Small intestine (tissue), 7 donors: ENCODE data around the gene SLC27A1. TPM values are rescaled to one million over a fixed set of nuclear protein-coding genes. Genes with fewer than 3 reads are reported as not detected.
"Not testable (repeated sequence)": the region's sequence is repeated elsewhere in the genome, so short reads cannot be mapped to it uniquely, and the experiment has no call there.

Experiments used
- DNase-seq, 2 donors: peaks; one replicate each; pipeline versions ENCODE4 v3.0.0 to v3.0.0-alpha.2; 2013
- FAIRE-seq: peaks from 2 replicates; lab custom pipeline; 2012; peaks lifted over from hg19 to GRCh38; lab: Jason Lieb, UNC
- H3K27ac ChIP-seq, 3 donors: one replicate each; pipeline ENCODE4 v1.5.1; 2013; ENCODE audit warnings: low read length in 2 of 3, mild to moderate bottlenecking in 2 of 3, control low read depth in 1 of 3, inconsistent platforms in 1 of 3, low read depth in 1 of 3, moderate library complexity in 1 of 3
- H3K27me3 ChIP-seq, 3 donors: one replicate each; pipeline ENCODE4 v1.6.1; 2013; ENCODE audit warnings: low read length in 3 of 3, inconsistent platforms in 1 of 3; ENCODE audit not compliant: control insufficient read depth in 3 of 3, insufficient read depth in 3 of 3
- H3K36me3 ChIP-seq, 3 donors: one replicate each; pipeline ENCODE4 v1.6.1; 2013; ENCODE audit warnings: low read length in 3 of 3, inconsistent platforms in 1 of 3, low read depth in 1 of 3, mild to moderate bottlenecking in 1 of 3, moderate library complexity in 1 of 3; ENCODE audit not compliant: control insufficient read depth in 3 of 3, insufficient read depth in 2 of 3
- H3K4me1 ChIP-seq, 3 donors: one replicate each; pipeline ENCODE4 v1.6.1; 2013; ENCODE audit warnings: low read length in 2 of 3, inconsistent platforms in 1 of 3, low read depth in 1 of 3, mild to moderate bottlenecking in 1 of 3, moderate library complexity in 1 of 3; ENCODE audit not compliant: control insufficient read depth in 3 of 3, insufficient read depth in 2 of 3
- H3K4me3 ChIP-seq, 3 donors: one replicate each; pipeline ENCODE4 v1.5.1; 2013; ENCODE audit warnings: low read length in 3 of 3, control low read depth in 1 of 3, inconsistent platforms in 1 of 3, low read depth in 1 of 3, mild to moderate bottlenecking in 1 of 3, moderate library complexity in 1 of 3
- H3K9me3 ChIP-seq, 2 donors: one replicate each; pipeline ENCODE4 v1.6.1; 2013; ENCODE audit warnings: low read depth in 1 of 2, low read length in 1 of 2; ENCODE audit not compliant: control insufficient read depth in 2 of 2, insufficient read depth in 1 of 2
- WGBS, 3 donors: extraction: QIAGEN DNeasy Blood & Tissue Kit; methylation state at CpG; one replicate each; pipeline ENCODE4 v1.1.7; 2013; 5-methylcytosine and 5-hydroxymethylcytosine counted together
- polyA plus RNA-seq, 4 donors: library from polyadenylated mRNA; stranded (reverse) in 3 of 4; unstranded in 1 of 4; fragments of 200-250 nt in 3 of 4; fragments of 120-200 nt in 1 of 4; gene quantifications; one replicate each; pipeline versions ENCODE4 v1.2.1 to v1.2.3, GENCODE V29; 2013
- donor health status: healthy with polysubstance abuse.
- donor health status: control.
- donor health status: control.
- donor health status: Bipolar disorder and iron deficiency.
- donor health status: healthy.

SLC27A1 gene
- polyA plus RNA-seq, 4 donors, result 0.22 to 5.5 (median 3.1) TPM

DNA sequence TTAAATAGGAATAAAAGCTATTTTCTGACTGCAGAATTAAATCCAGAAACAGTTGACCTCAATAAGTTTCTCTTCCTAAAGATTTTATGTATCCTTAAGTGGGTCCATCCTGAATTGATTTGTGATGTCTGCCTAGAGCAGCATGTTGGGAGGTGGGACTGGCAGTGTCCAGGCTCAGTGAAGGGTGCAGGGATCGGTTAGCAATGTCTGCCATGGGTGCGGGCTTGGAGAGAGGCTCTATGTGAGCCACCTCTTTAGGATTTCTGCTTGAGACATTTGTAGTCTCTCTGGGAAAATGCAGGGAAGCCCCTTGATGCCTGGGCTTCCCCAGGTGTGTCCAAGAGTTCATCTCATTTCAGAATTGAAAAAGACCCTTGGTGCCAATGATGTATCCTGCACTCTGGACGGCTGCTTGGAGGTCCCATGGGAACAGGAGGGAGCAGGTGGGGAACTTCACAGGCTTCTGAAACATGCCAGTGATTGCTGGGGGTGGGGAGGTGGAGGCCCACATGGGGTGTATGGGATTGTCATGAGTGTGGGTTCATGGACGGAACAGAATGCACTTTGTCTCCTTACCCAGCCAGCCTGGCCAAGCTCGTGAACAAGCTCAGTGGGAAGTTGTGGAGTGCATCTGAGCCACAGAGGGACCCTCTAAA lies 78.9 kb downstream of the SLC27A1 start:
- FAIRE-seq, result no peak

GRCh38 chr19:17550076-17550667 lies 79.8 kb downstream of the SLC27A1 start:
- H3K4me1 ChIP-seq, result peaks cover 0 to 3% (median 3%) of the 10 kb centered on the region in 3 donors
- no peak overlapping the region for H3K27ac ChIP-seq
- H3K27me3 ChIP-seq, result no peaks in the 10 kb centered on the region
- 89 to 98% (median 93%) methylated on average over 4 of the region's 4 CpGs for WGBS, 3 donors
- FAIRE-seq (no peak), DNase-seq (no peak)
- H3K4me3 ChIP-seq, result no peak overlapping the region
- no peaks in the 10 kb centered on the region for H3K9me3 ChIP-seq
- H3K36me3 ChIP-seq, result no peaks in the 10 kb centered on the region

More for the DNA sequence above, 78.9 kb downstream of the SLC27A1 start:
- Histone ChIP-seq H3K36me3 (no peaks in the 10 kb centered on the region), H3K27me3 (no peaks in the 10 kb centered on the region), H3K9me3 (no peaks in the 10 kb centered on the region), H3K4me3 (no peak overlapping the region), H3K4me1 (no peaks in the 10 kb centered on the region), H3K27ac (no peak overlapping the region)
- WGBS, 3 donors, result 51 to 78% (median 63%) methylated on average over 5 of the region's 5 CpGs
- no peak for DNase-seq

DNA sequence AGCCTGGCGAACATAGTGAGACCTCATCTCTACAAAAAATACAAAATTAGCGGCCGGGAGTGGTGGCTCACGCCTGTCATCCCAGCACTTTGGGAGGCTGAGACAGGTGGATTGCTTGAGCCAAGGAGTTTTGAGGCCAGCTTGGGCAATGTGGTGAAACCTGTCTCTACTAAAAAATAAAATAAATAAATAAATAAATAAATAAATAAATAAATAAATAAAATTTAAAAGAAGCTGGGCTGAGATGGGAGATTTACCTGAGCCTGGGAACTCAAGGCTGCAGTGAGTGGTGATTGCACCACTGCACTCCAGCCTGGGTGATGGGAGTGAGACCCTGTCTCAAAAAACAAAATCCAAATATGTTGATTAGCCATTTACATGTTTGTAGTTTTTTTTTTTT lies 82.4 kb downstream of the SLC27A1 start:
- not testable (repeated sequence) for H3K4me3 ChIP-seq, H3K9me3 ChIP-seq, H3K27me3 ChIP-seq, H3K36me3 ChIP-seq, H3K4me1 ChIP-seq, H3K27ac ChIP-seq, FAIRE-seq, DNase-seq
- WGBS, 3 donors, result 94 to 97% (median 94%) methylated on average over 4 of the region's 4 CpGs

DNA sequence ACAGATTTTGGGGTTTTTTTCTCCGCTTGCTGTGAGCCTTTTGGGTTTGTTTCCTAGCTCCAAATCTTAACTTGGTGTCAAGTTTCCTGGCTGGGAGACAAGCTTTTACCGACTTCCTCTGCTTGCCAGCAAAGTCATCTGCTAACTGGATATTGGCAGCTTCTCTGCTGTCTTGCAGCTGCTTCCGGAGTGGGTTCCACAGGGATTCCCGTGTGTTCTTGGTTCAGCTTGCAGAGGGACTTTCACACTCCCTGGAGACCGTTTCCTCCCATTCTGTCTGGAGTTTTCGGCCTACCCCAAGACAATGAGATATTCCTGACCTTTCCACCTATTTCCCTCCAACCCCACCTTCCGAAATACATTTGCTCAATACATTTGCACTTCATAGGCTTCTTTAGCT lies 82.9 kb downstream of the SLC27A1 start:
- peak in 1 of 2 donors; percentile 46 for DNase-seq
- H3K36me3 ChIP-seq, result peaks cover 0 to 6% (median 0%) of the 10 kb centered on the region in 3 donors
- no peaks in the 10 kb centered on the region for H3K9me3 ChIP-seq
- WGBS, 3 donors, result 35 to 70% (median 61%) methylated on average over 7 of the region's 7 CpGs
- peaks cover 0 to 7% (median 4%) of the 10 kb centered on the region in 3 donors for H3K4me1 ChIP-seq
- no peaks in the 10 kb centered on the region for H3K27me3 ChIP-seq
- FAIRE-seq, result no peak
- peak overlapping the region in 1 of 3 donors; percentile 18 for H3K27ac ChIP-seq
- H3K4me3 ChIP-seq, result no peak overlapping the region

- WGBS, 3 donors, result 9 to 15% (median 11%) methylated on average over 19 of the region's 19 CpGs
- Histone ChIP-seq H3K4me3 (peak overlapping the region in 1 of 3 donors; percentile 32), H3K27me3 (no peaks in the 10 kb centered on the region), H3K27ac (peak overlapping the region in 2 of 3 donors; percentile 13 to 41), H3K9me3 (no peaks in the 10 kb centered on the region), H3K4me1 (peaks cover 0 to 8% (median 7%) of the 10 kb centered on the region in 3 donors), H3K36me3 (peaks cover 0 to 22% (median 4%) of the 10 kb centered on the region in 3 donors)
- no peak for FAIRE-seq
- DNase-seq, result no peak
These were observed 84.7 kb downstream of the SLC27A1 start for GRCh38 chr19:17554968-17555479.

DNA sequence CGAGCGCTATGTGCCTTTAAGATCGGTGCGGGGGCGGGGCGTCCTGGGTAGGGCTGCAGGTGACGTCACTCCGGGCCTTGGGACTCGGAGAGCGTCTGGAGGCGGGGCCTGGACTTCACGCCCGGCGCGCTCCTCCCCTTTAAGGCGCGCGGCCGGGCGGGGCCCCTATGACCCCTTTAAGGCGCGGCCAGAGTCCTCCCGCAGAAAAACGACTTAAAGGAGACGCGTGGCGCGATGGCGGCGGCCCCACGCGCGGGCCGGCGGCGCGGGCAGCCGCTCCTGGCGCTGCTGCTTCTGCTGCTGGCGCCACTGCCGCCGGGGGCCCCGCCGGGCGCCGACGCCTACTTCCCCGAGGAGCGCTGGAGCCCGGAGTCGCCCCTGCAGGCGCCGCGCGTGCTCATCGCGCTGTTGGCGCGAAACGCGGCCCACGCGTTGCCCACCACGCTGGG lies 85.2 kb downstream of the SLC27A1 start, which contains the start of gene COLGALT1:
TSS of gene COLGALT1 (plus strand) at position 170 of the 449 bp plus-strand sequence. CDS start at position 235, 65 bp downstream.
- Histone ChIP-seq H3K27ac (peak within 1 kb of the TSS; percentile 69 to 87 (median 82)), H3K27me3 (no peaks in the 10 kb centered on the region), H3K4me3 (peak within 1 kb of the TSS; percentile 68 to 91 (median 73)), H3K4me1 (peaks cover 0 to 8% (median 7%) of the 10 kb centered on the region in 3 donors), H3K9me3 (no peaks in the 10 kb centered on the region), H3K36me3 (peaks cover 0 to 27% (median 4%) of the 10 kb centered on the region in 3 donors)
- DNase-seq (peak; percentile 98 to 99), FAIRE-seq (no peak)
- WGBS, 3 donors, result 0 to 1% (median 0%) methylated on average over 35 to 64 of the region's 64 CpGs

Other genes with a start within 250 kb of the SLC27A1 start
- gene OCEL1, start 244.3 kb upstream of the SLC27A1 start, polyA plus RNA-seq, result 10 to 100 TPM; 24.0 to 93.7 (median 50.9) TPM
- gene NR2F6, start 224.6 kb upstream of the SLC27A1 start, polyA plus RNA-seq, result 10 to 100 TPM; 41.6 to 93.0 (median 74.9) TPM
- 1 to 10 TPM in 3 of 4 donors, not detected in 1; 1.4 to 4.7 (median 2.0) TPM for gene USHBP1, start 205.8 kb upstream of the SLC27A1 start, polyA plus RNA-seq
- gene BABAM1, start 203.1 kb upstream of the SLC27A1 start, polyA plus RNA-seq, result 10 to 100 TPM; 68.9 to 82.7 (median 75.3) TPM
- under 1 TPM in 3 of 4 donors, not detected in 1; 0.15 to 0.71 (median 0.22) TPM for gene ANKLE1, start 188.6 kb upstream of the SLC27A1 start, polyA plus RNA-seq
- gene ABHD8, start 167.1 kb upstream of the SLC27A1 start, polyA plus RNA-seq, result 1 to 10 TPM; 2.2 to 5.1 (median 3.9) TPM
- gene MRPL34, start 164.7 kb upstream of the SLC27A1 start, polyA plus RNA-seq, result 100 to 1,000 TPM in 3 of 4 donors, 10 to 100 TPM in 1; 49.0 to 404 (median 278) TPM
- gene DDA1, start 161.0 kb upstream of the SLC27A1 start, polyA plus RNA-seq, result 10 to 100 TPM; 29.4 to 57.5 (median 48.9) TPM
- gene ANO8, start 135.7 kb upstream of the SLC27A1 start, polyA plus RNA-seq, result 1 to 10 TPM; 1.9 to 5.1 (median 3.9) TPM
- 10 to 100 TPM in 2 of 4 donors, 1 to 10 TPM in 2; 9.2 to 18.5 (median 10.9) TPM for gene GTPBP3, start 133.0 kb upstream of the SLC27A1 start, polyA plus RNA-seq
- 100 to 1,000 TPM in 1 of 4 donors, 10 to 100 TPM in 1, 1 to 10 TPM in 2; 2.2 to 115 (median 19.4) TPM for gene PLVAP, start 93.2 kb upstream of the SLC27A1 start, polyA plus RNA-seq
- under 1 TPM in 2 of 4 donors, not detected in 2; 0.07 to 0.24 TPM for gene CCDC194, start 76.3 kb upstream of the SLC27A1 start, polyA plus RNA-seq
- gene BST2, start 64.9 kb upstream of the SLC27A1 start, polyA plus RNA-seq, result 100 to 1,000 TPM in 1 of 4 donors, 10 to 100 TPM in 2, 1 to 10 TPM in 1; 4.5 to 128 (median 40.2) TPM
- 100 to 1,000 TPM in 1 of 4 donors, 10 to 100 TPM in 3; 57.5 to 117 (median 78.1) TPM for gene MVB12A, start 50.5 kb upstream of the SLC27A1 start, polyA plus RNA-seq
- gene TMEM221, start 21.9 kb upstream of the SLC27A1 start, polyA plus RNA-seq, result under 1 TPM in 2 of 4 donors, not detected in 2; 0.07 to 0.43 TPM
- not detected for gene NXNL1, start 9.6 kb upstream of the SLC27A1 start, polyA plus RNA-seq
- gene PGLS, start 41.1 kb downstream of the SLC27A1 start, polyA plus RNA-seq, result 100 to 1,000 TPM in 2 of 4 donors, 10 to 100 TPM in 2; 87.3 to 116 (median 105) TPM
- gene COLGALT1, start 85.1 kb downstream of the SLC27A1 start, polyA plus RNA-seq, result 10 to 100 TPM; 21.0 to 49.1 (median 31.6) TPM
- gene UNC13A, start 217.8 kb downstream of the SLC27A1 start, polyA plus RNA-seq, result 1 to 10 TPM in 1 of 4 donors, under 1 TPM in 1, not detected in 2; 0.78 to 1.1 TPM
- 10 to 100 TPM; 18.0 to 26.4 (median 21.9) TPM for gene MAP1S, start 249.0 kb downstream of the SLC27A1 start, polyA plus RNA-seq